Cardiac fibroblast (primary cell): ENCODE data around the gene CAMTA2.

Experiments
- DNase-seq, 2 donors: peaks; one replicate each; pipeline versions ENCODE4 v3.0.0 to v3.0.0-alpha.2; 2010; ENCODE audit warnings: low read depth in 2 of 2
- H3K4me3 ChIP-seq, 2 donors: replicated peaks in 1 of 2; 1 replicate in 1 of 2; 2 replicates in 1 of 2; pipeline ENCODE4 v1.5.1; 2011; ENCODE audit warnings: low read depth in 2 of 2, low read length in 2 of 2, mild to moderate bottlenecking in 2 of 2, moderate library complexity in 1 of 2
- CTCF ChIP-seq: IDR thresholded peaks from one replicate; pipeline ENCODE4 v1.5.1; 2011; ENCODE audit warnings: low read depth, mild to moderate bottlenecking, low read length, inconsistent platforms

The CAMTA2 gene

GRCh38 chr17:4938688-4939545 is 48.6 kb downstream of the CAMTA2 start:
- TF ChIP-seq CTCF, result no peak
- peak overlapping the region; percentile 87 to 97 for H3K4me3 ChIP-seq
- DNase-seq, result peak in 1 of 2 donors; percentile 30

GRCh38 chr17:4938069-4938491 is 49.4 kb downstream of the CAMTA2 start:
- TF ChIP-seq CTCF, result no peak
- DNase-seq, result no peak
- no peak overlapping the region for H3K4me3 ChIP-seq

GRCh38 chr17:4937553-4937952 is 49.9 kb downstream of the CAMTA2 start:
- no peak for TF ChIP-seq CTCF
- no peak overlapping the region for H3K4me3 ChIP-seq
- DNase-seq, result no peak

- DNase-seq, result no peak
- no peak overlapping the region for H3K4me3 ChIP-seq
- TF ChIP-seq CTCF, result no peak
These were observed 51.0 kb downstream of the CAMTA2 start for GRCh38 chr17:4936436-4936835.

GRCh38 chr17:4935650-4936049 is 51.8 kb downstream of the CAMTA2 start:
- no peak for TF ChIP-seq CTCF
- DNase-seq, result no peak
- H3K4me3 ChIP-seq, result no peak overlapping the region

- peak; percentile 41 to 45 for DNase-seq
- no peak overlapping the region for H3K4me3 ChIP-seq
- TF ChIP-seq CTCF, result peak; percentile 40
These were observed 53.1 kb downstream of the CAMTA2 start for GRCh38 chr17:4934173-4934979.
